SK-N-SH treated with all-trans-retinoic acid at 6 μM for 48 hours (cell line): ENCODE measurements around the gene DNAH3.

Experiments used
- ARNTL ChIP-seq: fragments of 450-650 bp; formaldehyde crosslinking; IDR thresholded peaks from 2 replicates; pipeline ENCODE4 v1.5.0; 2020; ENCODE audit warnings: low read depth, mild to moderate bottlenecking, moderate library complexity, borderline replicate concordance
- CSDC2 ChIP-seq: fragments of 250-450 bp; sonication (Bioruptor Pico); IDR thresholded peaks from 2 replicates; pipeline ENCODE4 v1.5.0; 2020; ENCODE audit warnings: mild to moderate bottlenecking, moderate library complexity
- ESRRG ChIP-seq: fragments of 250-450 bp; sonication (Bioruptor Pico); IDR thresholded peaks from 2 replicates; pipeline ENCODE4 v1.6.1; 2021; ENCODE audit warnings: mild to moderate bottlenecking
- RARB ChIP-seq: fragments of 250-450 bp; sonication (Bioruptor Pico); IDR thresholded peaks from 2 replicates; pipeline ENCODE4 v1.8.0; 2021; ENCODE audit warnings: mild to moderate bottlenecking, moderate library complexity
- ZFP3 ChIP-seq: fragments of 250-450 bp; sonication (Bioruptor Pico); IDR thresholded peaks from 2 replicates; pipeline ENCODE4 v1.5.0; 2020; ENCODE audit warnings: mild to moderate bottlenecking, moderate library complexity
- ZFP30 ChIP-seq: fragments of 450-650 bp; formaldehyde crosslinking; IDR thresholded peaks from 2 replicates; pipeline ENCODE4 v1.5.0; 2022; ENCODE audit warnings: mild to moderate bottlenecking, moderate library complexity
- ZNF70 ChIP-seq: fragments of 450-650 bp; formaldehyde crosslinking; IDR thresholded peaks from 2 replicates; pipeline ENCODE4 v1.5.0; 2020; ENCODE audit warnings: mild to moderate bottlenecking, moderate library complexity
- ZNF8 ChIP-seq: fragments of 450-650 bp; formaldehyde crosslinking; IDR thresholded peaks from 2 replicates; pipeline ENCODE4 v1.5.0; 2020; ENCODE audit warnings: mild to moderate bottlenecking, moderate library complexity
- TF ChIP-seq, protein P1 (sequence below): fragments of 250-450 bp; sonication (Bioruptor Pico); IDR thresholded peaks from 2 replicates; pipeline ENCODE4 v1.5.1; 2021; ENCODE audit warnings: mild to moderate bottlenecking, moderate library complexity
- TF ChIP-seq, protein P2 (sequence below): fragments of 250-450 bp; sonication (Bioruptor Pico); IDR thresholded peaks from 2 replicates; pipeline ENCODE4 v1.5.1; 2020; ENCODE audit warnings: low read depth, mild to moderate bottlenecking, moderate library complexity

DNA sequence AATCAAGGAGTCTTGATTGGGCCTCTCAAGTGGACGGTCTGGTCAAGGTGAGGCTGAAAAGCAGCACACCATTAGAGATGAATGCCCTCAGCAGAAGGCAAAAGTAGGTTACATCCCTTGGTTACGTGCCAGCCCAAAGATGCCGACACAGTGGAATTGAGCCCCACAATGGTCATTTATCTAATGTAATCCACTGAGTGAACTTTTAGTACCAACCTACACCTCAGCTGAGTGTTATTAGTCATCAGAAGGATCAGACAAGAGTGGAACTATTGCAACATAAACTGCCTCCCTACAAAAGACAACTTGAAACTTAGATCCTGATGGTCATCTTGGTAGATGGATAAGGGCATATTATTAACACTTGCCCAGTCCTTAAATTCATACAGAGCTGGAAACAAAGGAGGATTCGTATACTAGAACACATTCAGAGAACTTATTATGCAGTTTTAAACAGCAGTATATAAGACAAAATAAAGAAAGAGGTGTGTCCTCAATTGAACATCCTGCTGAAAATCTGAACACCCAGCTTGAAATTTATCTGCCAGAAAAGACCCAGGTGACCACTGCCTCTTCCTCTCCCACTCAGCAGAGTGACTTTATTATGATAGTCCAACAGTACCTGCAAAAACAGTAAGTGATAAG is 253.3 kb downstream of the DNAH3 start:
- TF ChIP-seq ZNF8 (no peak), ZFP3 (CRISPR knock-in tag) (no peak), ARNTL (no peak), RARB (CRISPR knock-in tag) (no peak), ZNF70 (no peak), CSDC2 (CRISPR knock-in tag) (no peak), ZFP30 (no peak), ESRRG (no peak)
- TF ChIP-seq, protein P1, sequence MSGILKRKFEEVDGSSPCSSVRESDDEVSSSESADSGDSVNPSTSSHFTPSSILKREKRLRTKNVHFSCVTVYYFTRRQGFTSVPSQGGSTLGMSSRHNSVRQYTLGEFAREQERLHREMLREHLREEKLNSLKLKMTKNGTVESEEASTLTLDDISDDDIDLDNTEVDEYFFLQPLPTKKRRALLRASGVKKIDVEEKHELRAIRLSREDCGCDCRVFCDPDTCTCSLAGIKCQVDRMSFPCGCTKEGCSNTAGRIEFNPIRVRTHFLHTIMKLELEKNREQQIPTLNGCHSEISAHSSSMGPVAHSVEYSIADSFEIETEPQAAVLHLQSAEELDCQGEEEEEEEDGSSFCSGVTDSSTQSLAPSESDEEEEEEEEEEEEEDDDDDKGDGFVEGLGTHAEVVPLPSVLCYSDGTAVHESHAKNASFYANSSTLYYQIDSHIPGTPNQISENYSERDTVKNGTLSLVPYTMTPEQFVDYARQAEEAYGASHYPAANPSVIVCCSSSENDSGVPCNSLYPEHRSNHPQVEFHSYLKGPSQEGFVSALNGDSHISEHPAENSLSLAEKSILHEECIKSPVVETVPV (CRISPR knock-in tag): no peak
- TF ChIP-seq, protein P2, sequence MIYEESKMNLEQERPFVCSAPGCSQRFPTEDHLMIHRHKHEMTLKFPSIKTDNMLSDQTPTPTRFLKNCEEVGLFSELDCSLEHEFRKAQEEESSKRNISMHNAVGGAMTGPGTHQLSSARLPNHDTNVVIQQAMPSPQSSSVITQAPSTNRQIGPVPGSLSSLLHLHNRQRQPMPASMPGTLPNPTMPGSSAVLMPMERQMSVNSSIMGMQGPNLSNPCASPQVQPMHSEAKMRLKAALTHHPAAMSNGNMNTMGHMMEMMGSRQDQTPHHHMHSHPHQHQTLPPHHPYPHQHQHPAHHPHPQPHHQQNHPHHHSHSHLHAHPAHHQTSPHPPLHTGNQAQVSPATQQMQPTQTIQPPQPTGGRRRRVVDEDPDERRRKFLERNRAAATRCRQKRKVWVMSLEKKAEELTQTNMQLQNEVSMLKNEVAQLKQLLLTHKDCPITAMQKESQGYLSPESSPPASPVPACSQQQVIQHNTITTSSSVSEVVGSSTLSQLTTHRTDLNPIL (CRISPR knock-in tag): no peak
